Chondrocyte (in vitro differentiated cells): ENCODE results near the gene C11orf68. TPM values are rescaled to one million over a fixed set of nuclear protein-coding genes. Genes with fewer than 3 reads are reported as not detected.

Experiments used
- DNase-seq: peaks from one replicate; pipeline ENCODE4 v3.0.0; 2021; ENCODE audit warnings: mixed read lengths, low spot score
- H3K27ac Mint-ChIP-seq: one replicate; pipeline ENCODE4 v1.8.0; 2021; ENCODE audit warnings: mild to moderate bottlenecking, moderate library complexity, mixed read lengths; ENCODE audit not compliant: unreplicated experiment
- H3K27me3 Mint-ChIP-seq: 2 replicates; pipeline ENCODE4 v1.8.0; 2021; ENCODE audit warnings: low read depth, mixed read lengths
- H3K36me3 Mint-ChIP-seq: 2 replicates; pipeline ENCODE4 v1.8.0; 2021; ENCODE audit warnings: low read depth, mixed read lengths
- H3K4me1 Mint-ChIP-seq: 2 replicates; pipeline ENCODE4 v1.8.0; 2021; ENCODE audit warnings: low read depth, mild to moderate bottlenecking, mixed read lengths
- H3K4me3 Mint-ChIP-seq: one replicate; pipeline ENCODE4 v1.8.0; 2021; ENCODE audit warnings: mild to moderate bottlenecking, moderate library complexity, mixed read lengths; ENCODE audit not compliant: unreplicated experiment
- H3K9me3 Mint-ChIP-seq: 2 replicates; pipeline ENCODE4 v1.8.0; 2021; ENCODE audit warnings: low read depth, mixed read lengths
- long read RNA-seq: library from polyadenylated mRNA; stranded (forward); transcript quantifications from one replicate; pipeline ENCODE4 v2.0.0, GENCODE V29; 2021
- total RNA-seq: library from RNA; stranded (reverse); gene quantifications from 3 replicates; pipeline ENCODE4 v1.2.1, GENCODE V29; 2021
- TF ChIP-seq, protein P1 (sequence below): fragments of 200-600 bp; sonication (generic); IDR thresholded peaks from 2 replicates; pipeline ENCODE4 v1.5.0; 2021; ENCODE audit warnings: antibody characterized with exemption, mild to moderate bottlenecking, moderate library complexity

C11orf68 gene
- total RNA-seq: 68.2 to 69.8 TPM (median 68.8 TPM) in 3 replicates
- long read RNA-seq, transcript C11orf68-202 (2 exons, 1,559 nt): major isoform, 81 of 129 reads
- long read RNA-seq, transcript C11orf68-201 (2 exons, 1,619 nt): minor isoform, 39 of 129 reads
- long read RNA-seq, transcript C11orf68-203 (1 exons, 1,528 nt): minor isoform, 8 of 129 reads
- long read RNA-seq, partial matches to known transcripts: 0 of 129 reads
- long read RNA-seq, other reads (novel, unspliced or antisense): 1 of 129 reads

DNA sequence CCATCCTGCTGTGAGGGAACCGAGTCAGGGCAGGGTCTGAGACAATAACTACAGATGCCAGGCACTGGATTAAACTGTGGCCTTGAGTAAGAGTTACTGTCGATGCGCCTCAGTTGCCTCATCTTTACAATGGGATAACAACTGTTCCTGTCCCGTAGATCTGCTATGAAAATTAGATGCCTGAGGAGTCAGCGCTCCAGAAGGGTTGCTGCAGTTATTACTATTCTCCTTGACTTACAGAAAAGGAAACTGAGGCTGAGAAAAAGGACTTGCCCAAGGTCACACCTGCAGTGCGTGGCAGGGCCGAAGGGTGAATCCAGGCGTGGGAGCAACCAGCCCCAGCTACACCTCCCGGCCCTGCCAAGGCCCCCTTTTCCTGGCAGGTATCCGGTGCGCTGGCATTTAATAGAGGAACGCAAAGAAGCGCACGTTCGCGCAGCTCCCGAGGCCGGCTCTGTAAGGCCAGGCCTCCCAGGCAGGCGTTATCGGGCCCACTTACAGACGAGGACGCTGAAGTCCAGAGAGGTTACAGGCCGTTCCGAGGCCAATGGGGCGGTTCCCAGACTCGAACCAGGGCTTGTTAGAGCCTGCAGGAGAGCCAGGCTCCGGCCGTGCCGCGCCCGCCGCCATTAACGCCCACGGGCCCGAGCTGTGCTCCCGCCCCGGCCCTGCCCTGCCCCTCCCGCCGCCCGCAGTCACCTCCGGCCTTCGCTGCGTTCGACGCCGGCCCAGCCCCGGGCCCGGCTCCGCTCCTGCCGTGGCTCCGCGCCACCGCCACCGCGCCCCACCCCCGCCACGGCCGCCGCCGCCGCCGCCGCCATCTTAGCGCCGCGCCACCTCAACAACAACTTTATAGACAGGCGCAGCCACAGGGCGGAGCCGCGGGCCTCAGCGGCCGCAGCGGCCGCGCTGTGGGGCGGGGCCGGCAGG lies at the start of gene C11orf68:
TSS of gene C11orf68 (minus strand) at position 852 of the 930 bp plus-strand sequence. CDS start at position 821, 31 bp downstream.
- H3K4me3 Mint-ChIP-seq: peak within 1 kb of the TSS; percentile 90
- peaks cover 46% of the 10 kb centered on the region for H3K4me1 Mint-ChIP-seq
- H3K27me3 Mint-ChIP-seq: no peaks in the 10 kb centered on the region

GRCh38 chr11:65967329-65967934 lies 48.6 kb upstream of the C11orf68 start:
- DNase-seq: no peak
- H3K4me1 Mint-ChIP-seq: peaks cover 16% of the 10 kb centered on the region
- H3K27me3 Mint-ChIP-seq: no peaks in the 10 kb centered on the region
- H3K4me3 Mint-ChIP-seq: no peak overlapping the region
- no peaks in the 10 kb centered on the region for H3K9me3 Mint-ChIP-seq
- no peak overlapping the region for H3K27ac Mint-ChIP-seq
- TF ChIP-seq, protein P1, sequence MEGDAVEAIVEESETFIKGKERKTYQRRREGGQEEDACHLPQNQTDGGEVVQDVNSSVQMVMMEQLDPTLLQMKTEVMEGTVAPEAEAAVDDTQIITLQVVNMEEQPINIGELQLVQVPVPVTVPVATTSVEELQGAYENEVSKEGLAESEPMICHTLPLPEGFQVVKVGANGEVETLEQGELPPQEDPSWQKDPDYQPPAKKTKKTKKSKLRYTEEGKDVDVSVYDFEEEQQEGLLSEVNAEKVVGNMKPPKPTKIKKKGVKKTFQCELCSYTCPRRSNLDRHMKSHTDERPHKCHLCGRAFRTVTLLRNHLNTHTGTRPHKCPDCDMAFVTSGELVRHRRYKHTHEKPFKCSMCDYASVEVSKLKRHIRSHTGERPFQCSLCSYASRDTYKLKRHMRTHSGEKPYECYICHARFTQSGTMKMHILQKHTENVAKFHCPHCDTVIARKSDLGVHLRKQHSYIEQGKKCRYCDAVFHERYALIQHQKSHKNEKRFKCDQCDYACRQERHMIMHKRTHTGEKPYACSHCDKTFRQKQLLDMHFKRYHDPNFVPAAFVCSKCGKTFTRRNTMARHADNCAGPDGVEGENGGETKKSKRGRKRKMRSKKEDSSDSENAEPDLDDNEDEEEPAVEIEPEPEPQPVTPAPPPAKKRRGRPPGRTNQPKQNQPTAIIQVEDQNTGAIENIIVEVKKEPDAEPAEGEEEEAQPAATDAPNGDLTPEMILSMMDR: no peak
- H3K36me3 Mint-ChIP-seq: peaks cover 39% of the 10 kb centered on the region

More for the DNA sequence above, at the start of gene C11orf68:
- Mint-ChIP-seq H3K27ac (peak within 1 kb of the TSS; percentile 91), H3K36me3 (peaks cover 15% of the 10 kb centered on the region), H3K9me3 (no peaks in the 10 kb centered on the region)
- DNase-seq: no peak
- TF ChIP-seq, protein P1: no peak

DNA sequence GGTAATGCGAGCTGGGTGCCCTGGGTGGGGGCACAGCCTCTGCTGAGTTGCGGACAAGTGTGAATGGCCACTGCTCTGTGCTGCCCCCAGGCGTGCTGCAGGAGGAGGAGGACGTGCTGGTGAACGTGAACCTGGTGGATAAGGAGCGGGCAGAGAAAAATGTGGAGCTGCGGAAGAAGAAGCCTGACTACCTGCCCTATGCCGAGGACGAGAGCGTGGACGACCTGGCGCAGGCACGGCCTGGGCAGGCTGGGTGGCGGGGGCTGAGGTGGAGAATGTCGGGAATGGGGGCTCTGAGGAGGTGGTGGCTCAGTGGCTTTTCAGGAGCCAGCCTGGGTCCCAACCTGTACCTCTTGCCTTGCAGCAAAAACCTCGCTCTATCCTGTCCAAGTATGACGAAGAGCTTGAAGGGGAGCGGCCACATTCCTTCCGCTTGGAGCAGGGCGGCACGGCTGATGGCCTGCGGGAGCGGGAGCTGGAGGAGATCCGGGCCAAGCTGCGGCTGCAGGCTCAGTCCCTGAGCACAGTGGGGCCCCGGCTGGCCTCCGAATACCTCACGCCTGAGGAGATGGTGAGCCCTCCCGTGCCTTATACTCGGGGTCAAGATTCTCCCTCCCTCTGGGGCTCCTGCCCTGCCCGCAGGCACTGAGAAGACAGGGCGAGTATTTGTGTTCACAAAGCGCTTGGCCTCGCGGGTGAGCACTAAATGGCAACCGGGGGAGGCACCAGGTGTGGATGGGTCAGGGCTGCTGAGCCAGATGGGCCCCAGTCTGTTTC lies 47.3 kb upstream of the C11orf68 start:
- no peak overlapping the region for H3K27ac Mint-ChIP-seq

GRCh38 chr11:65964906-65965305 lies 46.0 kb upstream of the C11orf68 start:
- H3K9me3 Mint-ChIP-seq: no peaks in the 10 kb centered on the region
- no peak overlapping the region for H3K27ac Mint-ChIP-seq
- H3K36me3 Mint-ChIP-seq: peaks cover 31% of the 10 kb centered on the region
- TF ChIP-seq, protein P1: no peak
- no peak overlapping the region for H3K4me3 Mint-ChIP-seq
- H3K4me1 Mint-ChIP-seq: peaks cover 30% of the 10 kb centered on the region
- H3K27me3 Mint-ChIP-seq: no peaks in the 10 kb centered on the region
- DNase-seq: no peak

More for the DNA sequence above, 47.3 kb upstream of the C11orf68 start:
- Mint-ChIP-seq H3K9me3 (no peaks in the 10 kb centered on the region), H3K4me1 (peaks cover 24% of the 10 kb centered on the region), H3K27me3 (no peaks in the 10 kb centered on the region), H3K4me3 (no peak overlapping the region), H3K36me3 (peaks cover 37% of the 10 kb centered on the region)
- DNase-seq: no peak
- TF ChIP-seq, protein P1: no peak
